ENCODE results near the gene GPR39. TPM values are rescaled to one million over a fixed set of nuclear protein-coding genes. Genes with fewer than 3 reads are reported as not detected.

The GPR39 gene
- total and polyA plus RNA-seq, 9 donors = 0.08 to 2.0 (median 0.42) TPM; not detected in 2

DNA sequence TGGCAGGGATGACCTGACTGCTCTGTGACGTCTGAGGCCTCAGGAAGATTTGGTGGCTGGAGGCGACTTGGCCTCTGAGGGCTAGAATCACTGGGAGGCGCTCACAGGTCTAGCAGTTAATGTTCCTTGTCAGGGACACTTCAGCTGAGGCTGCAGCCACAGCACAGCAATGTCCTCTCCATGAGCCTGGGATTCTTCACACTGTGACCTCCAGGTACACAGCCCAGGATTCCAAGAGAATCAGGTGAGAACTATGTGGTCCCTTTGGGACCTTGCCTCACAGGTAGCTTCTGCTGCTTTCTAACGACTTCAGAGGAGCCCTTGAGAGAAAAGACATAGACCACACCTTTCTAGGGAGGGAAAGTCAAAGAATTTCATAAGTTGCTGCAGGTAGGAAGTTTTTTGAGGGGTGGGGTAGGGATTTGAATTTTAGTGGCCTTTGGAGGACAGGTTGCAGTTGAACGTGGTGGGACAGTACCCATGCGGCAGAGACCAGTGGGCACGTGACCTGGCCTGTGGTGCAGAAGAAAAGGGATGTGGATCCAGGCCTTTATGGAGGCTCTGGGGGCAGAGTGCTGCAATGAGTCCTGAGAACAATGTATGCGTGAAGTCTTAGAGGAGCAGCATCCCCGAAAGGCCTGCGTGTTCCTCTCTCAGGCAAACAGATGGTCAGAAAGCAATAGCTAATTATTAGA lies 167.2 kb downstream of the GPR39 start:
- intact Hi-C loops (cut with DNase I) = no loop called here
- H3K4me1 ChIP-seq (ENCODE audit: insufficient read depth) = no peaks in the 10 kb centered on the region
- H3K27ac ChIP-seq = no peak overlapping the region
- H3K36me3 ChIP-seq = no peaks in the 10 kb centered on the region
- no peaks in the 10 kb centered on the region for H3K9me3 ChIP-seq
- no peak overlapping the region for H3K4me3 ChIP-seq
- no peaks in the 10 kb centered on the region for H3K27me3 ChIP-seq
- TF ChIP-seq POLR2A (IDR thresholded peaks at IDR 0.05) (no peak), EP300 (IDR thresholded peaks at IDR 0.05) (no peak)
- TF ChIP-seq, protein P1, sequence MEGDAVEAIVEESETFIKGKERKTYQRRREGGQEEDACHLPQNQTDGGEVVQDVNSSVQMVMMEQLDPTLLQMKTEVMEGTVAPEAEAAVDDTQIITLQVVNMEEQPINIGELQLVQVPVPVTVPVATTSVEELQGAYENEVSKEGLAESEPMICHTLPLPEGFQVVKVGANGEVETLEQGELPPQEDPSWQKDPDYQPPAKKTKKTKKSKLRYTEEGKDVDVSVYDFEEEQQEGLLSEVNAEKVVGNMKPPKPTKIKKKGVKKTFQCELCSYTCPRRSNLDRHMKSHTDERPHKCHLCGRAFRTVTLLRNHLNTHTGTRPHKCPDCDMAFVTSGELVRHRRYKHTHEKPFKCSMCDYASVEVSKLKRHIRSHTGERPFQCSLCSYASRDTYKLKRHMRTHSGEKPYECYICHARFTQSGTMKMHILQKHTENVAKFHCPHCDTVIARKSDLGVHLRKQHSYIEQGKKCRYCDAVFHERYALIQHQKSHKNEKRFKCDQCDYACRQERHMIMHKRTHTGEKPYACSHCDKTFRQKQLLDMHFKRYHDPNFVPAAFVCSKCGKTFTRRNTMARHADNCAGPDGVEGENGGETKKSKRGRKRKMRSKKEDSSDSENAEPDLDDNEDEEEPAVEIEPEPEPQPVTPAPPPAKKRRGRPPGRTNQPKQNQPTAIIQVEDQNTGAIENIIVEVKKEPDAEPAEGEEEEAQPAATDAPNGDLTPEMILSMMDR (IDR thresholded peaks at IDR 0.05) = no peak
- 88 to 92% (median 89%) methylated on average over 10 of the region's 10 CpGs for WGBS, 3 donors
- no peak for DNase-seq

DNA sequence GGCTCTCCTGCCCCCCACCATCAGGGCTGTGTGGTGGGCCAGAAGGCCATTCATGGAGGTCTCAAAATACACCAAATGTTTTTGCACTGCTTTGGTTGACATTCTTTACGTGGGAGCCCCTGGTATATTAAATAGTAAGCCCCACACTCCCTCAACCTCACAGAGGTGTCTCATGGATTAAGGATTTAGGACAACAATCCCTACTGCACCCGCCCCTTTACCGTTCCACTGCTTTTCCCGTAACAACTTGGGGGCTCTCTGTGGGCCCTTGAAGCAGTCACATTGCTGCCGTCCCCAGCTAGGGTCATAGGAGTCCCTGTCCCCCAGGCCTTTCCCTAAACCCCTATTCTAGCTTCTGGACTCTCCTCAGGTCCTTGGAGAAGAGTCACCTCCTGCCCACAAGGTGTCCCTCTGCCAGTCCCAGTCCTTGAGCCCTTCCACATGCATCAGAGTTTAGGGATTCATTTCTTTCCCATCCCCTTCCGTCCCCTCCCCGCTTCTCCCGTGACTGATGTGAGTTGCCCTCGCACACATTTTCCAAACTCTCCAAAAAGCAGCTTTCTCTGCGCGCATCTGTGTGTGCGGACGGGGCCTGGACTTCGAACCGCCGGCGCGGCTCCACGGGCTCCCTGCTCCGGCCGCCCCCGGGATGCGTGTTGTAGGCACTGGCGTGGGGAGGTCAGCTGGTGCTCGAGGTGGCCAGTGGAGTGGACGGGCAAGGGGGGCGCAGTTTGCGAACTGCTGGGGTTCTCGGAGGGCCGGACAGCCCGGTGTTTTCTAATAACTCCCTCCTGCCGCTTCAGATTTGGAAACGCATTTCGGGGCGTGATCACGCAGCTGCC lies 168.6 kb downstream of the GPR39 start:
- intact Hi-C loops (cut with DNase I) = no loop called here
- Histone ChIP-seq H3K27me3 (no peaks in the 10 kb centered on the region), H3K27ac (no peak overlapping the region), H3K9me3 (no peaks in the 10 kb centered on the region), H3K36me3 (no peaks in the 10 kb centered on the region), H3K4me1 (ENCODE audit: insufficient read depth) (no peaks in the 10 kb centered on the region), H3K4me3 (no peak overlapping the region)
- WGBS, 3 donors = 91 to 94% (median 94%) methylated on average over 36 of the region's 36 CpGs
- TF ChIP-seq EP300 (IDR thresholded peaks at IDR 0.05) (no peak), POLR2A (IDR thresholded peaks at IDR 0.05) (no peak)
- TF ChIP-seq, protein P1 (IDR thresholded peaks at IDR 0.05) = no peak
- no peak for DNase-seq

DNA sequence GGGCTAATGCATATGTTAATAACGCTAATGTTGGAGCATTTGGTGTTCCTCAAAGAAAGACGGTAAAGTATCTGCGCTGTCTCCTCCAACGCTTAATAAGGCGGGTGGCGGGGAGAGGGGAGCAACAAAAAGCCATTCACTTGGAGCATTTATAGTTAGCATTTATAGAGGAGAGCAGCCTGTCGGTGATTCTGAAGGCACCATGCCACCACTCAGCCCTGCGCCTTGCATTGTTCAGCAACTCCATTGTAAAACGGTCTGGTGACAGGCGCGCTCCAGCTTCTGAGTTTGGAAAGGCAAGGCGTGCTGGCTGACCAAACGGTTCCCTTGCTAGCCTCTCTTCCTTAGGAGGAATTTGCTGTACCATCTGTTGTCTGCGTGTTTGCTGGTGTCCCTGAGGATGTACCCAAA lies 169.5 kb downstream of the GPR39 start:
- WGBS, 3 donors = 83 to 88% (median 87%) methylated on average over 14 of the region's 14 CpGs
- H3K27me3 ChIP-seq = no peaks in the 10 kb centered on the region
- TF ChIP-seq, protein P1 (IDR thresholded peaks at IDR 0.05) = no peak
- TF ChIP-seq EP300 (IDR thresholded peaks at IDR 0.05) = no peak
- no peak for TF ChIP-seq POLR2A (IDR thresholded peaks at IDR 0.05)
- intact Hi-C loops (cut with DNase I) = no loop called here
- no peak for DNase-seq
- H3K27ac ChIP-seq = no peak overlapping the region
- no peaks in the 10 kb centered on the region for H3K36me3 ChIP-seq
- H3K4me3 ChIP-seq = no peak overlapping the region
- no peaks in the 10 kb centered on the region for H3K9me3 ChIP-seq
- H3K4me1 ChIP-seq (ENCODE audit: insufficient read depth) = no peaks in the 10 kb centered on the region

DNA sequence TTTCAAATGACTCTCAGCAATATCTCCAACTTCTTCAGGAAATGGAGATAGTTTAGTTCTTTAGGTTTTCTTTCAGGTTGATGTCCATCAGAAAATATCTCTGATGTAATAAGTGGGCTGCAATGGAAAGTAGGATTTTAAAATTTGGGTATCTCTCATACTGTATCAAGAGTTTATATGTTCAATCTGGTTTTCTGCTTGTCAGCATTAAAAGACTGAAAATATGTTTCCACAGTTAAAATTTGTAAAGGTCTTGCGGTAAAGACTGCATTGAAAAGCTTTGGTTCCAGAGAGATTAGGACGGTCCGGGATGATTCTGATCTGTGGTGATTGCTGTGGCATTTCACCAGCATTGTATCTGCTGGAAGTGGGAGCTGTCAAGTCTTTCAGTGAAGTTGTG lies 170.2 kb downstream of the GPR39 start:
- intact Hi-C loops (cut with DNase I) = no loop called here
- Histone ChIP-seq H3K4me3 (no peak overlapping the region), H3K27me3 (no peaks in the 10 kb centered on the region), H3K9me3 (no peaks in the 10 kb centered on the region), H3K4me1 (ENCODE audit: insufficient read depth) (no peaks in the 10 kb centered on the region), H3K36me3 (no peaks in the 10 kb centered on the region), H3K27ac (no peak overlapping the region)
- TF ChIP-seq, protein P1 (IDR thresholded peaks at IDR 0.05) = no peak
- no peak for TF ChIP-seq POLR2A (IDR thresholded peaks at IDR 0.05)
- TF ChIP-seq EP300 (IDR thresholded peaks at IDR 0.05) = no peak
- no peak for DNase-seq
- 70 to 86% (median 73%) methylated on average over 3 of the region's 3 CpGs for WGBS, 3 donors
